HCT116 (cell line): Measurements from ENCODE around the gene RIBC2. TPM values are rescaled to one million over a fixed set of nuclear protein-coding genes. Genes with fewer than 3 reads are reported as not detected.

ENCODE experiments used
- ATAC-seq: fragments of 200-7000 bp; cut with Tn5 transposase; 2 replicates; pipeline ENCODE4 v1.9.1; 2020; ENCODE audit warnings: mild to moderate bottlenecking, moderate library complexity
- BruUV-seq: library from RNA; stranded (reverse); fragments of 400-500 nt; replicated peaks from 2 replicates; lab custom pipeline; 2021; lab: Mats Ljungman, UMichigan
- CTCF ChIA-PET: fragments of 300-600 bp; sonication (Branson Sonifier 250); formaldehyde crosslinking; loops from one replicate; lab custom pipeline; 2021; ENCODE audit warnings: antibody characterized with exemption; lab: Charles Lee
- POLR2A ChIA-PET: fragments of 300-600, 350-600 bp; sonication (Branson Sonifier 250); formaldehyde crosslinking; loops from one replicate; lab custom pipeline; 2021; ENCODE audit warnings: antibody characterized with exemption; lab: Charles Lee
- RAD21 ChIA-PET, 2 experiments: fragments of 300-600 bp; sonication (Branson Sonifier 250); formaldehyde crosslinking; loops; one replicate each; lab custom pipeline; 2023; ENCODE audit warnings: low total read pairs in 2 of 2; ENCODE audit not compliant: uncharacterized antibody in 2 of 2, unreplicated experiment in 2 of 2, low non-redundant PET in 1 of 2; lab: Charles Lee
- DNase-seq: peaks from one replicate; pipeline ENCODE4 v3.0.0-alpha.2; 2010; ENCODE audit warnings: low read depth, low spot score
- H2AFZ ChIP-seq: fragments of 200-600 bp; shearing (Covaris generic), sonication (generic); 2 replicates; pipeline ENCODE4 v1.6.1; 2017; ENCODE audit warnings: low read depth, mixed run types, mixed read lengths, antibody characterized with exemption, low read length; ENCODE audit not compliant: poor library complexity, severe bottlenecking
- H3K27ac ChIP-seq: 2 replicates; pipeline ENCODE4 v1.5.1; 2012; ENCODE audit warnings: low read depth, low read length
- H3K27me3 ChIP-seq: fragments of 200-600 bp; sonication (generic); 2 replicates; pipeline ENCODE4 v1.6.1; 2016; ENCODE audit warnings: mixed run types, low read length, mixed read lengths; ENCODE audit not compliant: insufficient read depth
- H3K36me3 ChIP-seq, 2 experiments: fragments of 200-500 bp in 1 of 2; fragments of 200-600 bp in 1 of 2; sonication (Bioruptor generic) in 1 of 2; sonication (generic) in 1 of 2; 2 replicates each; pipeline versions ENCODE4 v1.5.1 to v1.6.1; 2014 to 2016; ENCODE audit warnings: low read length in 2 of 2, inconsistent platforms in 1 of 2, mixed read lengths in 1 of 2, mixed run types in 1 of 2; ENCODE audit not compliant: insufficient read depth in 2 of 2, control insufficient read depth in 1 of 2
- H3K4me1 ChIP-seq, 2 experiments: fragments of 200-600 bp in 1 of 2; sonication (generic) in 1 of 2; 2 replicates each; pipeline versions ENCODE4 v1.5.1 to v1.6.1; 2012 to 2017; ENCODE audit warnings: low read length in 2 of 2, inconsistent platforms in 1 of 2, mild to moderate bottlenecking in 1 of 2, mixed read lengths in 1 of 2, mixed run types in 1 of 2, moderate library complexity in 1 of 2; ENCODE audit not compliant: insufficient read depth in 2 of 2, control insufficient read depth in 1 of 2
- H3K4me2 ChIP-seq: fragments of 200-600 bp; sonication (generic); 2 replicates; pipeline ENCODE4 v1.6.1; 2017; ENCODE audit warnings: mixed run types, low read length, mixed read lengths
- H3K4me3 ChIP-seq, 2 experiments: fragments of 200-600 bp in 1 of 2; sonication (generic) in 1 of 2; replicated peaks in 1 of 2; 2 replicates each; pipeline ENCODE4 v1.5.1; 2011 to 2016; ENCODE audit warnings: low read length in 2 of 2, control low read depth in 1 of 2, low read depth in 1 of 2, mild to moderate bottlenecking in 1 of 2, mixed read lengths in 1 of 2, mixed run types in 1 of 2
- H3K79me2 ChIP-seq: fragments of 200-600 bp; sonication (generic); 2 replicates; pipeline ENCODE4 v1.6.1; 2017; ENCODE audit warnings: mild to moderate bottlenecking, mixed run types, low read length, moderate library complexity, mixed read lengths; ENCODE audit not compliant: insufficient read depth
- H3K9ac ChIP-seq: fragments of 200-600 bp; sonication (generic); 2 replicates; pipeline ENCODE4 v1.6.1; 2016; ENCODE audit warnings: low read length, mixed read lengths
- H3K9me2 ChIP-seq: fragments of 200-600 bp; sonication (generic), shearing (Covaris generic); 2 replicates; pipeline ENCODE4 v1.6.1; 2017; ENCODE audit warnings: mixed run types, mild to moderate bottlenecking, moderate library complexity; ENCODE audit not compliant: insufficient read depth
- H3K9me3 ChIP-seq, 2 experiments: fragments of 200-500 bp in 1 of 2; fragments of 200-600 bp in 1 of 2; sonication (Bioruptor generic) in 1 of 2; sonication (generic) in 1 of 2; 2 replicates each; pipeline ENCODE4 v1.6.1; 2014 to 2017; ENCODE audit warnings: low read length in 2 of 2, mixed read lengths in 2 of 2, inconsistent platforms in 1 of 2, low read depth in 1 of 2, mild to moderate bottlenecking in 1 of 2, mixed run types in 1 of 2, moderate library complexity in 1 of 2; ENCODE audit not compliant: control insufficient read depth in 1 of 2, insufficient read depth in 1 of 2
- H4K20me1 ChIP-seq: fragments of 200-600 bp; sonication (generic), shearing (Covaris generic); 2 replicates; pipeline ENCODE4 v1.6.1; 2017; ENCODE audit warnings: mixed run types, mild to moderate bottlenecking, moderate library complexity; ENCODE audit not compliant: insufficient read depth
- CBX3 ChIP-seq: IDR thresholded peaks from 2 replicates; pipeline ENCODE4 v1.6.1; 2012; ENCODE audit warnings: low read depth
- CEBPB ChIP-seq: IDR thresholded peaks from 2 replicates; pipeline ENCODE4 v1.6.1; 2012; ENCODE audit warnings: low read depth
- CTCF ChIP-seq, 3 experiments: fragments of 200-600 bp in 1 of 3; sonication (generic) in 1 of 3; IDR thresholded peaks in 2 of 3; conservative IDR thresholded peaks in 1 of 3; 2 replicates each; pipeline ENCODE4 v1.5.1; 2012 to 2017; ENCODE audit warnings: low read depth in 2 of 3, low read length in 2 of 3, antibody characterized with exemption in 1 of 3, borderline replicate concordance in 1 of 3, control low read depth in 1 of 3, mild to moderate bottlenecking in 1 of 3, mixed read lengths in 1 of 3, mixed run types in 1 of 3, moderate library complexity in 1 of 3; ENCODE audit not compliant: insufficient read depth in 1 of 3
- EGR1 ChIP-seq: IDR thresholded peaks from 2 replicates; pipeline ENCODE4 v1.6.1; 2012; ENCODE audit warnings: low read depth
- ELF1 ChIP-seq: IDR thresholded peaks from 2 replicates; pipeline ENCODE4 v1.6.1; 2012; ENCODE audit warnings: low read depth, borderline replicate concordance
- EZH2 ChIP-seq: fragments of 200-600 bp; sonication (generic); IDR thresholded peaks from 2 replicates; pipeline ENCODE4 v1.6.1; 2017; ENCODE audit warnings: antibody characterized with exemption, mixed run types
- EZH2phosphoT487 ChIP-seq: fragments of 200-600 bp; IDR thresholded peaks from 2 replicates; pipeline ENCODE4 v1.6.1; 2018; ENCODE audit warnings: antibody characterized with exemption, borderline replicate concordance
- FOSL1 ChIP-seq: IDR thresholded peaks from 2 replicates; pipeline ENCODE4 v1.6.1; 2012; ENCODE audit warnings: low read depth
- JUND ChIP-seq: IDR thresholded peaks from 2 replicates; pipeline ENCODE4 v1.6.1; 2012
- POLR2A ChIP-seq: IDR thresholded peaks from 2 replicates; pipeline ENCODE4 v1.7.0; 2011; ENCODE audit warnings: borderline replicate concordance; ENCODE audit not compliant: insufficient read depth, insufficient read length; ENCODE audit errors: extremely low read depth
- SP1 ChIP-seq: IDR thresholded peaks from 2 replicates; pipeline ENCODE4 v1.6.1; 2012; ENCODE audit warnings: low read depth
- SRF ChIP-seq: IDR thresholded peaks from 2 replicates; pipeline ENCODE4 v1.6.1; 2012; ENCODE audit warnings: low read depth
- TCF7L2 ChIP-seq: IDR thresholded peaks from 2 replicates; pipeline ENCODE4 v1.7.0; 2011; ENCODE audit warnings: borderline replicate concordance, inconsistent platforms; ENCODE audit not compliant: insufficient read depth, insufficient read length; ENCODE audit errors: extremely low read depth
- YY1 ChIP-seq: IDR thresholded peaks from 2 replicates; pipeline ENCODE4 v1.6.1; 2011; ENCODE audit warnings: low read length, low read depth, moderate library complexity, mild to moderate bottlenecking; ENCODE audit not compliant: insufficient replicate concordance; ENCODE audit errors: extremely low read depth
- ZBTB33 ChIP-seq: IDR thresholded peaks from 2 replicates; pipeline ENCODE4 v1.6.1; 2011; ENCODE audit warnings: mild to moderate bottlenecking, low read length, moderate library complexity; ENCODE audit not compliant: insufficient replicate concordance; ENCODE audit errors: extremely low read depth
- ZFX ChIP-seq: fragments of 450-650 bp; IDR thresholded peaks from 2 replicates; pipeline ENCODE4 v1.6.1; 2017
- ZNF274 ChIP-seq: fragments of 200-500 bp; sonication (Bioruptor generic); IDR thresholded peaks from 2 replicates; pipeline ENCODE4 v1.6.1; 2014; ENCODE audit warnings: mild to moderate bottlenecking, low read depth, low read length, inconsistent platforms
- intact Hi-C: fragments of 100-400 bp; cut with micrococcal nuclease; formaldehyde crosslinking; loops from 2 replicates; pipeline ENCODE4 v1.10.0; 2022
- total RNA-seq: library from RNA; stranded (reverse); gene quantifications from one replicate; pipeline ENCODE4 v1.2.1, GENCODE V29; 2021; ENCODE audit not compliant: unreplicated experiment
- TF ChIP-seq, protein P1 (sequence below): IDR thresholded peaks from 2 replicates; pipeline ENCODE4 v1.6.1; 2012; ENCODE audit warnings: low read depth
- TF ChIP-seq, protein P2 (sequence below): IDR thresholded peaks from 2 replicates; pipeline ENCODE4 v1.6.1; 2012

RIBC2 gene
- total RNA-seq, 1 experiment from 2014 or later, result 8.3 TPM

DNA sequence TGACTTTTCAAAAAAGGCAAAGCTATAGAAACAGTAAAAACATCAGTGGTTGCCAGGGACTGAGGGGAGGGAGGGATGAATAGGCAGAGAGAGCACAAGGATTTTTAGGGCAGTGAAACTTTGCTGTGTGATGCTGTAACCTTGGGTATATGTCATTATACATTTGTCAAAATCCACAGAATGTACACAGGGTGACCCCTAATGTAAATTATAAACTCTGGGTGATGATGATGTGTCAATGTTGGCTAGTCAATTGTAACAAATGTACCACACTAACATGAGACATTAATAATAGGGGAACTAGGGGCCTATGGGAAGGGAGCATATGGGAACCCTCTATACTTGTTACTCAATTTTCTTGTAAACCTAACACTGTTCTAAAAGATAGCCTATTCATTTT is 24.8 kb downstream of the RIBC2 start:
- Histone ChIP-seq H3K4me3 (no peak overlapping the region), H4K20me1 (no peaks in the 10 kb centered on the region), H3K9me2 (no peaks in the 10 kb centered on the region), H3K4me1 (peaks cover 4 to 10% of the 10 kb centered on the region in 2 experiments; a peak in 2 of 4 replicates), H3K36me3 (no peaks in the 10 kb centered on the region), H3K9ac (no peak overlapping the region), H3K27me3 (no peaks in the 10 kb centered on the region), H2AFZ (no peak overlapping the region), H3K4me2 (no peak overlapping the region), H3K9me3 (no peaks in the 10 kb centered on the region), H3K79me2 (no peaks in the 10 kb centered on the region), H3K27ac (no peak overlapping the region)
- RAD21 ChIA-PET, result no interaction called here
- DNase-seq, result no peak
- TF ChIP-seq POLR2A (no peak), FOSL1 (no peak), ZNF274 (no peak), SRF (no peak), ZFX (no peak), SP1 (no peak), TCF7L2 (no peak), JUND (no peak), CEBPB (no peak), YY1 (no peak), ELF1 (no peak), ZBTB33 (no peak), EZH2 (no peak), EZH2phosphoT487 (no peak), CBX3 (no peak), EGR1 (no peak), CTCF (IDR thresholded peaks at IDR 0.05 in 2 of 3, conservative IDR thresholded peaks at IDR 0.05 in 1 of 3; ENCODE audit: borderline replicate concordance in 1 of 3, insufficient read depth in 1 of 3, low read depth in 2 of 3, low read length in 2 of 3) (no peak)
- TF ChIP-seq, protein P1, sequence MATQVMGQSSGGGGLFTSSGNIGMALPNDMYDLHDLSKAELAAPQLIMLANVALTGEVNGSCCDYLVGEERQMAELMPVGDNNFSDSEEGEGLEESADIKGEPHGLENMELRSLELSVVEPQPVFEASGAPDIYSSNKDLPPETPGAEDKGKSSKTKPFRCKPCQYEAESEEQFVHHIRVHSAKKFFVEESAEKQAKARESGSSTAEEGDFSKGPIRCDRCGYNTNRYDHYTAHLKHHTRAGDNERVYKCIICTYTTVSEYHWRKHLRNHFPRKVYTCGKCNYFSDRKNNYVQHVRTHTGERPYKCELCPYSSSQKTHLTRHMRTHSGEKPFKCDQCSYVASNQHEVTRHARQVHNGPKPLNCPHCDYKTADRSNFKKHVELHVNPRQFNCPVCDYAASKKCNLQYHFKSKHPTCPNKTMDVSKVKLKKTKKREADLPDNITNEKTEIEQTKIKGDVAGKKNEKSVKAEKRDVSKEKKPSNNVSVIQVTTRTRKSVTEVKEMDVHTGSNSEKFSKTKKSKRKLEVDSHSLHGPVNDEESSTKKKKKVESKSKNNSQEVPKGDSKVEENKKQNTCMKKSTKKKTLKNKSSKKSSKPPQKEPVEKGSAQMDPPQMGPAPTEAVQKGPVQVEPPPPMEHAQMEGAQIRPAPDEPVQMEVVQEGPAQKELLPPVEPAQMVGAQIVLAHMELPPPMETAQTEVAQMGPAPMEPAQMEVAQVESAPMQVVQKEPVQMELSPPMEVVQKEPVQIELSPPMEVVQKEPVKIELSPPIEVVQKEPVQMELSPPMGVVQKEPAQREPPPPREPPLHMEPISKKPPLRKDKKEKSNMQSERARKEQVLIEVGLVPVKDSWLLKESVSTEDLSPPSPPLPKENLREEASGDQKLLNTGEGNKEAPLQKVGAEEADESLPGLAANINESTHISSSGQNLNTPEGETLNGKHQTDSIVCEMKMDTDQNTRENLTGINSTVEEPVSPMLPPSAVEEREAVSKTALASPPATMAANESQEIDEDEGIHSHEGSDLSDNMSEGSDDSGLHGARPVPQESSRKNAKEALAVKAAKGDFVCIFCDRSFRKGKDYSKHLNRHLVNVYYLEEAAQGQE, result no peak
- TF ChIP-seq, protein P2, sequence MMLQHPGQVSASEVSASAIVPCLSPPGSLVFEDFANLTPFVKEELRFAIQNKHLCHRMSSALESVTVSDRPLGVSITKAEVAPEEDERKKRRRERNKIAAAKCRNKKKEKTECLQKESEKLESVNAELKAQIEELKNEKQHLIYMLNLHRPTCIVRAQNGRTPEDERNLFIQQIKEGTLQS, result no peak
- intact Hi-C loops, result loop anchor here (5.0 kb wide), 1 partner anchor 336 kb away; no protein-coding TSS in a partner anchor
- POLR2A ChIA-PET, result no interaction called here
- no TSS peak for BruUV-seq
- no peak for ATAC-seq
- CTCF ChIA-PET, result interaction anchor here (1.3 to 1.6 kb wide), 3 partner anchors 18 to 170 kb away, joined by 3 read pairs; no protein-coding TSS in a partner anchor
